HepG2 (cell line): ENCODE results near the gene KATNB1. TPM values are rescaled to one million over a fixed set of nuclear protein-coding genes. Genes with fewer than 3 reads are reported as not detected.

ENCODE experiments used
- ATF1 ChIP-seq: IDR thresholded peaks from 2 replicates; pipeline ENCODE4 v1.6.1; 2016; ENCODE audit warnings: mild to moderate bottlenecking, control low read depth
- CAMTA2 ChIP-seq: sonication (generic); formaldehyde crosslinking; IDR thresholded peaks from 2 replicates; pipeline ENCODE4 v1.4.0; 2020; ENCODE audit warnings: mild to moderate bottlenecking, missing genetic modification reagents, borderline replicate concordance
- HES4 ChIP-seq: sonication (generic); formaldehyde crosslinking; IDR thresholded peaks from 2 replicates; pipeline ENCODE4 v1.9.0; 2021; ENCODE audit warnings: mild to moderate bottlenecking, missing genetic modification reagents, borderline replicate concordance
- KMT2A ChIP-seq: sonication (generic); formaldehyde crosslinking; IDR thresholded peaks from 2 replicates; pipeline ENCODE4 v1.4.0; 2020; ENCODE audit warnings: missing genetic modification reagents
- MIXL1 ChIP-seq: IDR thresholded peaks from 2 replicates; pipeline ENCODE4 v1.6.1; 2016
- NCOA5 ChIP-seq: sonication (generic); formaldehyde crosslinking; IDR thresholded peaks from 2 replicates; pipeline ENCODE4 v1.4.0; 2020; ENCODE audit warnings: missing genetic modification reagents
- NR1H2 ChIP-seq: sonication (generic); formaldehyde crosslinking; IDR thresholded peaks from 2 replicates; pipeline ENCODE4 v1.8.1; 2022; ENCODE audit warnings: low read depth, missing genetic modification reagents, borderline replicate concordance
- NR2F2 ChIP-seq: IDR thresholded peaks from 2 replicates; pipeline ENCODE4 v1.6.1; 2012; ENCODE audit warnings: low read depth, inconsistent platforms, borderline replicate concordance
- PHF20 ChIP-seq: sonication (generic); formaldehyde crosslinking; IDR thresholded peaks from 2 replicates; pipeline ENCODE4 v1.5.0; 2020; ENCODE audit warnings: mild to moderate bottlenecking, missing genetic modification reagents
- PITX1 ChIP-seq: sonication (generic); formaldehyde crosslinking; IDR thresholded peaks from 2 replicates; pipeline ENCODE4 v1.5.1; 2020; ENCODE audit warnings: mild to moderate bottlenecking, missing genetic modification reagents
- REL ChIP-seq: sonication (generic); formaldehyde crosslinking; conservative IDR thresholded peaks from 2 replicates; pipeline ENCODE4 v1.8.0; 2022; ENCODE audit warnings: mild to moderate bottlenecking, missing genetic modification reagents, moderate library complexity
- RELA ChIP-seq: sonication (generic); formaldehyde crosslinking; IDR thresholded peaks from 2 replicates; pipeline ENCODE4 v1.4.0; 2020; ENCODE audit warnings: missing genetic modification reagents
- TP53 ChIP-seq: sonication (generic); formaldehyde crosslinking; conservative IDR thresholded peaks from 2 replicates; pipeline ENCODE4 v1.4.0; 2020; ENCODE audit warnings: missing genetic modification reagents
- YEATS4 ChIP-seq: sonication (generic); formaldehyde crosslinking; IDR thresholded peaks from 2 replicates; pipeline ENCODE4 v1.4.0; 2020; ENCODE audit warnings: missing genetic modification reagents, borderline replicate concordance
- ZNF10 ChIP-seq: sonication (generic); formaldehyde crosslinking; IDR thresholded peaks from 2 replicates; pipeline ENCODE4 v1.4.0; 2020; ENCODE audit warnings: mild to moderate bottlenecking, low read depth, missing genetic modification reagents, borderline replicate concordance
- ZNF282 ChIP-seq: fragments of 450-650 bp; IDR thresholded peaks from 2 replicates; pipeline ENCODE4 v1.6.1; 2018; ENCODE audit not compliant: partially characterized antibody
- ZNF317 ChIP-seq: sonication (generic); formaldehyde crosslinking; IDR thresholded peaks from 2 replicates; pipeline ENCODE4 v1.5.0; 2020; ENCODE audit warnings: mild to moderate bottlenecking, missing genetic modification reagents
- ZNF329 ChIP-seq: sonication (generic); formaldehyde crosslinking; IDR thresholded peaks from 2 replicates; pipeline ENCODE4 v1.9.0; 2021; ENCODE audit warnings: low read depth, mild to moderate bottlenecking, missing genetic modification reagents
- ZNF333 ChIP-seq: sonication (generic); formaldehyde crosslinking; IDR thresholded peaks from 2 replicates; pipeline ENCODE4 v1.4.0; 2020; ENCODE audit warnings: mild to moderate bottlenecking, missing genetic modification reagents, borderline replicate concordance
- ZNF777 ChIP-seq: sonication (generic); formaldehyde crosslinking; IDR thresholded peaks from 2 replicates; pipeline ENCODE4 v1.4.0; 2020; ENCODE audit warnings: missing genetic modification reagents
- polyA plus RNA-seq, 8 experiments: library from polyadenylated mRNA; depleted of rRNA in 3 of 8; stranded (reverse) in 7 of 8; unstranded in 1 of 8; fragments of >200 nt; fragmentation: Illumina TruSeq in 4 of 8; extraction: Trizol in 4 of 8; gene quantifications; 2 replicates each; pipeline versions ENCODE4 v1.2.1 to v1.2.3, GENCODE V29; 2011 to 2016; ENCODE audit warnings: low read depth in 4 of 8, missing spikeins in 1 of 8, mixed read lengths in 1 of 8; ENCODE audit not compliant: insufficient read depth in 1 of 8
- total RNA-seq, 5 experiments: library from RNA; depleted of rRNA; stranded (reverse); fragments of >200 nt; fragmentation: Illumina TruSeq; extraction: Trizol; gene quantifications; 2 replicates each; pipeline ENCODE4 v1.2.3, GENCODE V29; 2016; ENCODE audit warnings: low read depth in 1 of 5
- TF ChIP-seq, protein P1 (sequence below): sonication (generic); formaldehyde crosslinking; IDR thresholded peaks from 2 replicates; pipeline ENCODE4 v1.5.0; 2020; ENCODE audit warnings: mild to moderate bottlenecking, missing genetic modification reagents, borderline replicate concordance
- TF ChIP-seq, protein P2 (sequence below): sonication (generic); formaldehyde crosslinking; IDR thresholded peaks from 2 replicates; pipeline ENCODE4 v1.9.0; 2021; ENCODE audit warnings: missing genetic modification reagents, borderline replicate concordance
- TF ChIP-seq, protein P3 (sequence below): sonication (generic); formaldehyde crosslinking; IDR thresholded peaks from 2 replicates; pipeline ENCODE4 v1.4.0; 2020; ENCODE audit warnings: mild to moderate bottlenecking, missing genetic modification reagents, borderline replicate concordance

The KATNB1 gene
- total and polyA plus RNA-seq, 2 of the 13 experiments (the other 11 are each of a cell fraction or from before 2014, with no cell fraction given): 31.5 to 43.5 TPM

DNA sequence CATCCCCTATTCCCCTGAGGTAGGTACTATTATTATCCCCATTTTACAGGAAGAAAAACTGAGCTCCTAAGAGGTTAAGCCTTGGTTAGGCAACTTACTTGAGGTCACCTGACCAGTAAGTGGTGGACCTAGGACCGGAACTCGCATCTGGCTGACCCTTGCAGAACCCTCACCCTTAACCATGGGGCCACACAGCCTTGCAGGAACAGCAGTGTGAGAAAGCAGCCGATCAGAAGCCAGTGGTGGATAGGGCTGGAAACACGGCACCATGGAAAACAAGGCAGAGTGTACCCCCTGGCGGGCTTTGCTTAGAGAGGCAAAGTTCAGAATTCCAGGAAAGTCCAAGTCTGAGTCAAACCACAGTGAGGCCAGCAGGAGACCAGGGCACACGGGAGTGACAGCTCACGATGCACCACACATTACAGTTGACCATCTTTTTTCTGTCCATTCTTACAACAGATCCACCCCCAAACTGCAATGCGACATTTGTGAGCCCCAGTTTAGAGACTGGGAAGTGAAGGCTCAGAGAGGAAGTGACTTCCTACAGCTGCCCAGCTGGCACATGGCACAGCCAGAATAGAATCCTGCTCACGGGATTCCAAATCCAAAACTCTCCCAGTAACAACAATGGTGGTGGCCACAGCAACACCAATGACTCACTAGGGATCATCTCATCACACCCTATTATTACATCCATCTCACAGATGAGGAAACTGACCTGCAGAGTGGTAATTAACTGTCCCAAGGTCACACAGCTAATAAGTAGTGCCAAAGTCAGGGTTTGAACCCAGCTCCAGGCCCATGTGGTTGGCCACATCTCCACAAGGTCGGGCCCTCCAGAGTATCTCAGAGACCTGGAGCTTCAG, 46.4 kb downstream of the KATNB1 start (continued):
- TF ChIP-seq, protein P1, sequence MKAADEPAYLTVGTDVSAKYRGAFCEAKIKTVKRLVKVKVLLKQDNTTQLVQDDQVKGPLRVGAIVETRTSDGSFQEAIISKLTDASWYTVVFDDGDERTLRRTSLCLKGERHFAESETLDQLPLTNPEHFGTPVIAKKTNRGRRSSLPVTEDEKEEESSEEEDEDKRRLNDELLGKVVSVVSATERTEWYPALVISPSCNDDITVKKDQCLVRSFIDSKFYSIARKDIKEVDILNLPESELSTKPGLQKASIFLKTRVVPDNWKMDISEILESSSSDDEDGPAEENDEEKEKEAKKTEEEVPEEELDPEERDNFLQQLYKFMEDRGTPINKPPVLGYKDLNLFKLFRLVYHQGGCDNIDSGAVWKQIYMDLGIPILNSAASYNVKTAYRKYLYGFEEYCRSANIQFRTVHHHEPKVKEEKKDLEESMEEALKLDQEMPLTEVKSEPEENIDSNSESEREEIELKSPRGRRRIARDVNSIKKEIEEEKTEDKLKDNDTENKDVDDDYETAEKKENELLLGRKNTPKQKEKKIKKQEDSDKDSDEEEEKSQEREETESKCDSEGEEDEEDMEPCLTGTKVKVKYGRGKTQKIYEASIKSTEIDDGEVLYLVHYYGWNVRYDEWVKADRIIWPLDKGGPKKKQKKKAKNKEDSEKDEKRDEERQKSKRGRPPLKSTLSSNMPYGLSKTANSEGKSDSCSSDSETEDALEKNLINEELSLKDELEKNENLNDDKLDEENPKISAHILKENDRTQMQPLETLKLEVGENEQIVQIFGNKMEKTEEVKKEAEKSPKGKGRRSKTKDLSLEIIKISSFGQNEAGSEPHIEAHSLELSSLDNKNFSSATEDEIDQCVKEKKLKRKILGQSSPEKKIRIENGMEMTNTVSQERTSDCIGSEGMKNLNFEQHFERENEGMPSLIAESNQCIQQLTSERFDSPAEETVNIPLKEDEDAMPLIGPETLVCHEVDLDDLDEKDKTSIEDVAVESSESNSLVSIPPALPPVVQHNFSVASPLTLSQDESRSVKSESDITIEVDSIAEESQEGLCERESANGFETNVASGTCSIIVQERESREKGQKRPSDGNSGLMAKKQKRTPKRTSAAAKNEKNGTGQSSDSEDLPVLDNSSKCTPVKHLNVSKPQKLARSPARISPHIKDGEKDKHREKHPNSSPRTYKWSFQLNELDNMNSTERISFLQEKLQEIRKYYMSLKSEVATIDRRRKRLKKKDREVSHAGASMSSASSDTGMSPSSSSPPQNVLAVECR (CRISPR knock-in tag): peak; percentile 58; the same call in 1 of the 2 replicates
- TF ChIP-seq NR2F2 (no peak; the same call in 1 of the 2 replicates), RELA (CRISPR knock-in tag) (0 out of 2 replicates have a peak, but pooled peaks have one; percentile 56), MIXL1 (peak; percentile 44; the same call in 1 of the 2 replicates), ZNF329 (CRISPR knock-in tag) (no peak; the same call in 1 of the 2 replicates), PITX1 (CRISPR knock-in tag) (0 out of 2 replicates have a peak, but pooled peaks have one; percentile 47), YEATS4 (CRISPR knock-in tag) (no peak; the same call in 1 of the 2 replicates), NR1H2 (no peak), HES4 (CRISPR knock-in tag) (no peak), KMT2A (CRISPR knock-in tag) (no peak), ZNF777 (peak; percentile 64; the same call in 1 of the 2 replicates), ZNF282 (no peak), REL (CRISPR knock-in tag) (no peak), NCOA5 (CRISPR knock-in tag) (no peak), ZNF333 (no peak), CAMTA2 (CRISPR knock-in tag) (no peak), PHF20 (CRISPR knock-in tag) (no peak), ATF1 (CRISPR knock-in tag) (no peak), TP53 (CRISPR knock-in tag) (no peak), ZNF10 (no peak), ZNF317 (CRISPR knock-in tag) (peak; percentile 65)
- TF ChIP-seq, protein P2, sequence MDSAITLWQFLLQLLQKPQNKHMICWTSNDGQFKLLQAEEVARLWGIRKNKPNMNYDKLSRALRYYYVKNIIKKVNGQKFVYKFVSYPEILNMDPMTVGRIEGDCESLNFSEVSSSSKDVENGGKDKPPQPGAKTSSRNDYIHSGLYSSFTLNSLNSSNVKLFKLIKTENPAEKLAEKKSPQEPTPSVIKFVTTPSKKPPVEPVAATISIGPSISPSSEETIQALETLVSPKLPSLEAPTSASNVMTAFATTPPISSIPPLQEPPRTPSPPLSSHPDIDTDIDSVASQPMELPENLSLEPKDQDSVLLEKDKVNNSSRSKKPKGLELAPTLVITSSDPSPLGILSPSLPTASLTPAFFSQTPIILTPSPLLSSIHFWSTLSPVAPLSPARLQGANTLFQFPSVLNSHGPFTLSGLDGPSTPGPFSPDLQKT (CRISPR knock-in tag): no peak
- TF ChIP-seq, protein P3, sequence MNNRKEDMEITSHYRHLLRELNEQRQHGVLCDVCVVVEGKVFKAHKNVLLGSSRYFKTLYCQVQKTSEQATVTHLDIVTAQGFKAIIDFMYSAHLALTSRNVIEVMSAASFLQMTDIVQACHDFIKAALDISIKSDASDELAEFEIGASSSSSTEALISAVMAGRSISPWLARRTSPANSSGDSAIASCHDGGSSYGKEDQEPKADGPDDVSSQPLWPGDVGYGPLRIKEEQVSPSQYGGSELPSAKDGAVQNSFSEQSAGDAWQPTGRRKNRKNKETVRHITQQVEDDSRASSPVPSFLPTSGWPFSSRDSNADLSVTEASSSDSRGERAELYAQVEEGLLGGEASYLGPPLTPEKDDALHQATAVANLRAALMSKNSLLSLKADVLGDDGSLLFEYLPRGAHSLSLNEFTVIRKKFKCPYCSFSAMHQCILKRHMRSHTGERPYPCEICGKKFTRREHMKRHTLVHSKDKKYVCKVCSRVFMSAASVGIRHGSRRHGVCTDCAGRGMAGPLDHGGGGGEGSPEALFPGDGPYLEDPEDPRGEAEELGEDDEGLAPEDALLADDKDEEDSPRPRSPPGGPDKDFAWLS (CRISPR knock-in tag): peak; percentile 42; the same call in 1 of the 2 replicates
